Measurements from ENCODE around the gene ZNF688. TPM values are rescaled to one million over a fixed set of nuclear protein-coding genes. Genes with fewer than 3 reads are reported as not detected.
"Not testable (repeated sequence)": the region's sequence is repeated elsewhere in the genome, so short reads cannot be mapped to it uniquely, and the experiment has no call there.

ZNF688 gene
- total RNA-seq, 2 experiments from 2014 or later = 14.5 to 14.7 TPM

DNA sequence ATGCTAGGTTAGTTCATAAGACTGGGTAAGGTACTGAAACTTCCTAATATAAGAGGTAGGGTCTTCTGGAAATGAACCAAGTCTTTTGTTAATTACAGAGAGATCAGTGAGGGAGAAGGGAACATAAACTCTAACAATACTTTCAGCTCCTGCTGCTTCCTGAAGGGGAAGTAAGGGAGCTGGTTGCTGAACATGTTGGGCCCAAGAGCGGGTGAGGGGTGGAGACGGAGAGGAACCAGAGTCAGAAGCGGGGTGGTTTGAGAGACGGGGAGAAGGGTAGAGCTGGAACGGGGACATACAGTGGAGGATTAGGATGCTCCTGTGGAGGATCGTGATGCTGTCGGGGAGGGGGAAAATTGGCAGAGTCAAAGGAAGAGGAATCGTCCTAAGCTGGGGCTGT is 25.4 kb downstream of the ZNF688 start:
- CTCF ChIA-PET = no interaction called here

DNA sequence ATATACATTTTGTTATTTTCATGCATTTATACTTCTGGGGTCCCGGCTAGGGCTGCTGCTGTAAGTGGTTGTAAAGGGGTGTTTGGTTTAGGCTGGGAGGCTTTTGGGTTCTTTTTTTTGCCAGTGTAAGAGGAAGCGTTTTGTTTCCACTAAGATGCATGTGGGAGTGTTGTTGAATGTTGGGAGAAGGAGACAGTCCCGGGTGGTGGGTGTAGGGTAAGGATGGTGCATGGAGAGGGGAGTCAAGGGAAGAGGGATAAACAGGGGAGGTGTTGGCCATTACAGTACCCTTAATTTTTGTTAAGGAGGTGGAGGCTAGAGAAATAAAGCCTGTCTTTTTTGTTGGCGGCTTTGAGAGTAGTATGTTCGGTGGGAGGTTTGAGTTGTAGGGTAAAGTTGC is 28.4 kb downstream of the ZNF688 start:
- H3K27ac Mint-ChIP-seq = no peak overlapping the region
- ATAC-seq (no peak), DNase-seq (no peak)
- no peaks in the 10 kb centered on the region for H3K9me3 Mint-ChIP-seq (ENCODE audit: low read depth)
- H3K36me3 Mint-ChIP-seq = no peaks in the 10 kb centered on the region
- H3K27me3 Mint-ChIP-seq = no peaks in the 10 kb centered on the region
- no peak overlapping the region for H3K4me3 Mint-ChIP-seq
- H3K4me1 Mint-ChIP-seq = peaks cover 3% of the 10 kb centered on the region
- CTCF ChIA-PET = interaction anchor here (1.8 kb wide), 1 partner anchor 15 kb away, joined by 3 read pairs; the partner anchor contains the start of gene ZNF764

More for the DNA sequence above, 25.4 kb downstream of the ZNF688 start:
- Mint-ChIP-seq H3K27ac (no peak overlapping the region), H3K9me3 (ENCODE audit: low read depth) (no peaks in the 10 kb centered on the region), H3K36me3 (no peaks in the 10 kb centered on the region), H3K27me3 (no peaks in the 10 kb centered on the region), H3K4me3 (no peak overlapping the region), H3K4me1 (peaks cover 12% of the 10 kb centered on the region)
- DNase-seq (no peak), ATAC-seq (no peak)

DNA sequence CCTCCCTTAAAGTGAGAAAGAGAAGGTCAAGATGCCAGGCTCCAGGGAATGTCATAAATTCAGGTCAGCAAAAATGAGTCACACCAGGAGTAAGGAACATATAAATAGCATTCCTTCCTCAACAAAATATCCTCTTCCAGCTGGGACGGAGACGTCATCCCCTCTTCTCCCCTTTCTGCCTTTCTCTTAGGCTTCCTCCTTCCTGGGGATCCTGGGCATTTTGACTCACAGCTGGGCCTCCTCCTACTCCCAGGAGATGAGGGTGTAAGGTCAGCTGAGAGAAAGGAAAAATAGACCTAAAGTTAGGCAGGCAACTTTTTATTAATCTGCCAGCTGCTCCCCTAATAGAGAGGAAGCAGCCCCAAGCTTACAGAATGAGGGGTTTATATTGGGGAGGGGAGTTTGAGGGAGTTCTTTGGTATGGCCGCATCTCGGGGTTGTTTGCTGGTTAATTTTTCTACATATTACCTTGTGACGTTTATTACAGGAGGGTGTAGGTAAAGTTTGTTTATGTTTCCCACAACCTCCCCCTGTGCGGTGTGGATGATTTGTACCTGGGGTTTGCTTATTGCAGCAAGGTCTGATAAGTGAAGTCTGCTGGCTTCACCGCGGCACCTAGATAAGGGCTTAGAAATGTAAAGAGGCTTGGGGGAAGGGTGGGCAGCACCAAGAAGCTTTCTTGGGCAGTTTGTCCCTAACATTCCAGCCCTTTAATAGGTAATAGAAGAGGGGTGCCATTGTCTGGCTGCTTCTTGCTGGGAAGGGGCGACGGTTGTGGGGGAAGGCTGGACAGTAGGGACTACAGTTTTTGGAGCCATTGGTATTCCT is 29.8 kb downstream of the ZNF688 start:
- H3K36me3 Mint-ChIP-seq = peaks cover 9% of the 10 kb centered on the region
- no peak for ATAC-seq
- peaks cover 12% of the 10 kb centered on the region for H3K4me1 Mint-ChIP-seq
- no peaks in the 10 kb centered on the region for H3K27me3 Mint-ChIP-seq
- no peak overlapping the region for H3K27ac Mint-ChIP-seq
- no peak overlapping the region for H3K4me3 Mint-ChIP-seq
- CTCF ChIA-PET = no interaction called here
- DNase-seq = no peak
- H3K9me3 Mint-ChIP-seq (ENCODE audit: low read depth) = no peaks in the 10 kb centered on the region

DNA sequence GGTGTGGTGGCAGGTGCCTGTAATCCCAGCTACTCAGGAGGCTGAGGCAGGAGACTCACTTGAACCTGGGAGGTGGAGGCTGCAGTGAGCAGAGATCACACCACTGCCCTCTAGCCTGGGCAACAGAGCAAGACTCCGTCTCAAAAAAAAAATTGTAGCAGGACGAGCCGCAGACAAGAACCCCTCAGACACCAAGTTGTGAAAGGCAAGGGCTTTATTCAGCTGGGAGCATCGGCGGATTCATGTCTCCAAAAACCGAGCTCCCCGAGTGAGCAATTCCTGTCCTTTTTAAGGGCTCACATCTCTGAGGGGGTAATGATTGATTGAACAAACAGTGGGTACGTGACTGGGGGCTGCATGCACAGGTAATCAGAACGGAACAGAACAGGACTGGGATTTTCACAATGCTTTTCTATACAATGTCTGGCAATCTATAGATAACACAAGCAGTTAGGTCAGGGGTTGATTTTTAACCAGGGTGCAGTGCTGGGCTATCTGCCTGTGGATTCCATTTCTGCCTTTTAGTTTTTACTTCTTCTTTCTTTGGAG is 30.5 kb downstream of the ZNF688 start:
- ATAC-seq; DNase-seq; CTCF ChIA-PET; H3K27me3 Mint-ChIP-seq; H3K27ac Mint-ChIP-seq; H3K9me3 Mint-ChIP-seq (ENCODE audit: low read depth); H3K4me3 Mint-ChIP-seq: not testable (repeated sequence)
- H3K4me1 Mint-ChIP-seq = peaks cover 19% of the 10 kb centered on the region
- peaks cover 12% of the 10 kb centered on the region for H3K36me3 Mint-ChIP-seq

DNA sequence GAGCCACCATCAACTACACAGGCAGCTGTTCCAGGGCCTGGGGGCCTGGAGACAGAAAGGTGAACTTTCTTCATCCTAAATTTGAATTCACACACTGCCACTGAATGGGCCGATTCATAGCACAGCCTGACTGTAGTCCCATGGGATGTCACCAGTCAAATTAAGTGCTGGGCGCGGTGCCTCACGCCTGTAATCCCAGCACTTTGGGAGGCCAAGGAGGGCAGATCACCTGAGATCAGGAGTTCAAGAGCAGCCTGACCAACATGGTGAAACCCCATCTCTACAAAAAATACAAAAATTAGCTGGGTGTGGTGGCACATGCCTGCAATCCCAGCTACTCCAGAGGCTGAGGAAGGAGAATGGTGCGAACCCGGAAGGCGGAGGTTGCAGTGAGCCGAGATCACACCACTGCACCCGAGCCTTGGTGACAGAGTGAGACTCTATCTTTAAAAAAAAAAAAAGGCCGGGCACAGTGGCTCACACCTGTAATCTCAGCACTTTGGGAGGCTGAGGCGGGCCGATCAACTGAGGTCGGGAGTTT is 31.5 kb downstream of the ZNF688 start:
- CTCF ChIA-PET = not testable (repeated sequence)

DNA sequence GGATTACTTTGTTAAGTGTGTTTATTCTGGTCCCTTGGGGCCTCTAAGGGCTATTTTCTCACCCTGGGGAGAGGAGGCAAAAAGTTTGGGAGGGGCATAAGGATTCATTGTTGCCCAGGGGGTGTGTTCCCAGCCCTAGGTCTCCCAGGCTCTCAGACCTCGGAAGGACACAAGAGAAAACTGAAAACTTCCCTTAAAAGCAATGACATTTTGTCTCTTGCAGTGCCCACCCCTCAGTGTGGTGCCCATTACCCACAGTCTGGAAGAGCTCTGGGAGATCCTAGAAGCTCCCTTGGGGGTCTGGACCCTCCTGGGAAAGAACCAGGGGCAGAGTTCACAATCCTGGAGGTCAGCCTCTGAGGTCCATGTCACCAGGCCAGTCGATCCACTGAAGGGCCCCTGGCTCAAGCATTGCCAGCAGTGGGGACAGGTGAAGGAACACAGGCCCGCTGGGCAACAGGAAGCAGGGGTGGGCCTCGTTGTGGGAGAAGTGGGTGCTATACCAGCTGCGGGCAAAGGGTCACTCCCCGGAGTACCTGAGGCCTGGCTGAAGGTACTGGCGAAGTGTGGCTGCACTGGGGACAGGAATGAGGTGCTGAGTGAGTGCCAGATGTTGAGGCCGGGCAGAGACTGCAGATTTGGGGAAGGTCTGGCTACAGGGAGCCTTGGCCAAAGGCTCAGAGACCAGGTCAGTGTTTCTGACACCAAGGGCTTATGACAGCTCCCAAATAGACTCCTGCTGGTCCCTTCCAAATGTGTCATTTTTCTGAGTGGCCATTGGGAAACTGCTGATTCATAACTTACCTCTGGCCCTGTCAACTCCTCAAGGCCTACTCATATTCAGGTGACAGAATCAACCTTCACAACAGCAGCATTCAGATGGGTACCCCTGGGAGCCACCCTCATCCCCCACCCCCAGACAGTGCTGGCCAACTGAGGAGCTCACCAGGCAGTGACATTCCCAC is 32.2 kb downstream of the ZNF688 start:
- peaks cover 12% of the 10 kb centered on the region for H3K36me3 Mint-ChIP-seq

More for the DNA sequence above, 31.5 kb downstream of the ZNF688 start:
- peaks cover 24% of the 10 kb centered on the region for H3K4me1 Mint-ChIP-seq
- not testable (repeated sequence) for H3K27me3 Mint-ChIP-seq; H3K4me3 Mint-ChIP-seq; DNase-seq; H3K27ac Mint-ChIP-seq; H3K9me3 Mint-ChIP-seq (ENCODE audit: low read depth); ATAC-seq
- peaks cover 12% of the 10 kb centered on the region for H3K36me3 Mint-ChIP-seq

DNA sequence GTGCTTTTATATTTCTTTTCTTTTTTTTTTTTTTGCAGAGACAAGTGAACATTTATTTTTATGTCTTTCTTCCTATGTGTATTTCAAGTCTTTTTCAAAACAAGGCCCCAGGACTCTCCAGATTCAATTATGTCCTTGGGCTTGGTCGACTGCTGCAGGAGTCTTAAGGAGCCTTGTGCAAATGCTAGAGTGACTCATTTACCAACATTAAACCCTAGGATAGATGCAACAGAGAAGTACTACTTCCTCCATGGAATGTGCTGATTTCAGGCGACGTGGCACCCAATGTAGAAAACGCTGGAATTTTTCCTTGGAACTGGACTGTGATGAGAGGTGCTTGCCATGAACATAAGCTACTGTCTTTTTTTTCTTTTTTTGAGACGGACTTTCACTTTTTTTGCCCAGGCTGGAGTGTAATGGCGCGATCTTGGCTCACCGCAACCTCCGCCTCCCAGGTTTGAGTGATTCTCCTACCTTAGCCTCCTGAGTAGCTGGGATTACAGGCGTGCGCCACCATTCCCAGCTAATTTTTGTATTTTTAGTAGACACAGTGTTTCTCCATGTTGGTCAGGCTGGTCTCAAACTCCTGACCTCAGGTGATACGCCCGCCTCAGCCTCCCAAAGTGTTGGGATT is 35.0 kb downstream of the ZNF688 start:
- peak overlapping the region; percentile 96 for H3K27ac Mint-ChIP-seq
- not testable (repeated sequence) for H3K27me3 Mint-ChIP-seq; DNase-seq; ATAC-seq; H3K9me3 Mint-ChIP-seq (ENCODE audit: low read depth)
- peaks cover 15% of the 10 kb centered on the region for H3K36me3 Mint-ChIP-seq
- CTCF ChIA-PET = interaction anchor here (0.7 to 4.3 kb wide), 18 partner anchors 8 to 118 kb away, joined by 3 to 60 read pairs (median 9); partner anchors contain the start of genes DCTPP1, ZNF689, ZNF764 and ZNF785
- peak overlapping the region; percentile 82 for H3K4me3 Mint-ChIP-seq
- peaks cover 30% of the 10 kb centered on the region for H3K4me1 Mint-ChIP-seq

More for the DNA sequence above, 32.2 kb downstream of the ZNF688 start:
- no peaks in the 10 kb centered on the region for H3K27me3 Mint-ChIP-seq
- CTCF ChIA-PET = no interaction called here
- H3K4me1 Mint-ChIP-seq = peaks cover 24% of the 10 kb centered on the region
- no peak overlapping the region for H3K4me3 Mint-ChIP-seq
- no peak overlapping the region for H3K27ac Mint-ChIP-seq
- DNase-seq (no peak), ATAC-seq (no peak)
- H3K9me3 Mint-ChIP-seq (ENCODE audit: low read depth) = no peaks in the 10 kb centered on the region

DNA sequence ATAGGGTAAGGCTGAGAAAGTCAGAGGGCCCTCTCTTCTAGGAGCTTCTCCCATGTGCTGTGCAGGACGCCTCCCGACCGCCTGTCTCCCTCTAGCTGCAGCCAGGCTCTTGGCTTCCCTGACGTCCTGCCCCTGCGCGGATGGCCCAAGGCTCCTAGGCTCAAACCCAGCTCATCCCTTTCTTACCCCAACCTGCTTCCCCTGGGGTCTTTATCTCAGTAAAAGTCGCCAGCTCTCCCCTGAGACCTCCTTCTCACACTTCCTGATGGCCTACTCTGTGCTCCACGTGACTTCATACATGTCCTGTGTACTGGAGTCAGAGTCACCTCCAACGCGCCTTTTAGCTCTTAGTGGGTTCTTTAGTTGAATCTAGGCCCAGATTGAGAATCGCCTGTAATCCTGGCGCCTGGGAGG is 35.7 kb downstream of the ZNF688 start:
- CTCF ChIA-PET = interaction anchor here (0.6 to 4.3 kb wide), 41 partner anchors 8 to 406 kb away, joined by 3 to 60 read pairs (median 5); partner anchors contain the start of genes DCTPP1, ITGAL, PRR14 and ZNF688
- Mint-ChIP-seq H3K36me3 (peaks cover 20% of the 10 kb centered on the region), H3K27ac (peak overlapping the region; percentile 96)

DNA sequence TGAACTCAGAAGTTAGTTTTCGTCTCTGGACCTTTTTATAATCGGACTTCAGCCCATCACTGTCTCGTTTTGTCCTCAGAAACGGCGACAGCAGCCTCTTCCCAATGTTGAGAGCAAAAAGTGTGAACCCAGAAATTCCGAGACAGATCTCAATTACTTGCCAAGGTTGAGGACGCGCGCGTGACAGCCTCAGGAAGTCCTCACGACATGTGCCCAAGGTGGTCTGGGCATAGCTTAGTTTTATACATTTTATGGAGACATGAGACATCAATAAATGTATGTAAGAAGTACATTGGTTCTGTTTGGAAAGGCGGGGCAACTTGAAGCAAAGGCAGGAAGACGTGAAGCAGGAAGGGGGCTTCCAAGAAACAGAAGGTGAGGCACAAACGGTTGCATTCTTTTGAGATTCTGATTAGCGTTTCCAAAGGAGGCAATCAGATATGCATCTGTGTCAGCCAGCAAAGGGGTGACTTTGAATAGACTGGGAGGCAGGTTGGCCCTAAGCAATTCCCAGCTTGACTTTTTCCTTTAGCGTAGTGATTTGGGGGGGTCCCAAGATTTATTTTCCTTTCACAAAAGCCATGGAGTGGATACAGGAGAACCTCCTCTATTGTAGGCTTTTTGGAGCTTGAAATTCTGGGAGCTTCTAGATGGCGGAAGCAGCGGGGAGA is 36.3 kb downstream of the ZNF688 start:
- peak; percentile 25 for ATAC-seq
- H3K4me3 Mint-ChIP-seq = peak overlapping the region; percentile 82
- DNase-seq = no peak
- H3K27ac Mint-ChIP-seq = peak overlapping the region; percentile 96
- H3K36me3 Mint-ChIP-seq = peaks cover 22% of the 10 kb centered on the region
- CTCF ChIA-PET = interaction anchor here (0.6 to 4.3 kb wide), 43 partner anchors 8 to 407 kb away, joined by 3 to 60 read pairs (median 5); partner anchors contain the start of genes DCTPP1, ITGAL, PRR14 and ZNF688
- peaks cover 30% of the 10 kb centered on the region for H3K4me1 Mint-ChIP-seq
- no peaks in the 10 kb centered on the region for H3K27me3 Mint-ChIP-seq
- no peaks in the 10 kb centered on the region for H3K9me3 Mint-ChIP-seq (ENCODE audit: low read depth)

More for the DNA sequence above, 35.7 kb downstream of the ZNF688 start:
- Mint-ChIP-seq H3K9me3 (ENCODE audit: low read depth) (no peaks in the 10 kb centered on the region), H3K4me3 (peak overlapping the region; percentile 82), H3K27me3 (no peaks in the 10 kb centered on the region), H3K4me1 (peaks cover 30% of the 10 kb centered on the region)
- ATAC-seq = peak; percentile 66
- DNase-seq = peak; percentile 80

DNA sequence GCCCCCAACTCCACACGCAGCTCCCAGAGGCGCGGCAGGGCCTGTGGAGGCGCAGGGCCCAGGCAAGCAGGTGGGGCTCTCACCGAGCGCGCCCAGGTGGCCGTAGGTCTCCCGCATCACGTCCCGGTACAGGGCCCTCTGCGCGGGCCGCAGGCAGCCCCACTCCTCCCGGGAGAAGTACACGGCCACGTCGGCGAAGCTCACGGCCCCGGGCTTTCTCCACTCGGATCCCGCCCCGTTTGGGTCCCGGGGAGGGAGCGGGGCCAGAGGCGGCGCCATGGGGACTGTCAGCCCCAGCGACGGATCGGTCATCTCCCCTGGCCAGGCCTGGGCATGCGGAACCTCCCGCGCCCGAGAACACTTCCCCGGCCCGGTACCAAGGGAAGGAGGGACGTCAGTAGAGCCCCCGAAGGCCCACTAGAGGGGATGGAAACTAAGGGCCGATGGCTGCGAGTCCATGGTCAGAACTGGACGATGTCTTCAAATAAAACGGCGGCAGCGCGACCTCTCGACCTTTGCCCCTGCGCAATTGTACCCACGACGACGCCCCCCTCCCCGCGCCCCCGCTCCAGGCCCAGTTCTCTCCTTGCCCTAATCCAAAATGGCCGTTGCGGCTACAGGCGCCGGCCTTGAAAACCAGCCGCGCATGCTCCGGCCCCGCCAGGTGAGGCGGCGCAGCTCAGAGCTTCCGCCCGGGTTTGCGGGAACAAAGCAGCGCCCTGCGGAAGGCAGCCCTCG is 37.0 kb downstream of the ZNF688 start, which contains the start of gene ZNF747:
TSS of gene ZNF747 (minus strand) at position 491 of the 738 bp plus-strand sequence. CDS start at position 312, 179 bp downstream.
- CTCF ChIA-PET = interaction anchor here (0.6 to 4.3 kb wide), 26 partner anchors 15 to 408 kb away, joined by 3 to 60 read pairs (median 8); partner anchors contain the start of genes DCTPP1, ITGAL, ZNF688 and ZNF689
- Mint-ChIP-seq H3K27ac (peak within 1 kb of the TSS; percentile 96), H3K36me3 (peaks cover 22% of the 10 kb centered on the region), H3K4me3 (peak within 1 kb of the TSS; percentile 82), H3K9me3 (ENCODE audit: low read depth) (no peaks in the 10 kb centered on the region), H3K27me3 (no peaks in the 10 kb centered on the region), H3K4me1 (peaks cover 30% of the 10 kb centered on the region)
- peak; percentile 94 for DNase-seq
- ATAC-seq = peak; percentile 86

DNA sequence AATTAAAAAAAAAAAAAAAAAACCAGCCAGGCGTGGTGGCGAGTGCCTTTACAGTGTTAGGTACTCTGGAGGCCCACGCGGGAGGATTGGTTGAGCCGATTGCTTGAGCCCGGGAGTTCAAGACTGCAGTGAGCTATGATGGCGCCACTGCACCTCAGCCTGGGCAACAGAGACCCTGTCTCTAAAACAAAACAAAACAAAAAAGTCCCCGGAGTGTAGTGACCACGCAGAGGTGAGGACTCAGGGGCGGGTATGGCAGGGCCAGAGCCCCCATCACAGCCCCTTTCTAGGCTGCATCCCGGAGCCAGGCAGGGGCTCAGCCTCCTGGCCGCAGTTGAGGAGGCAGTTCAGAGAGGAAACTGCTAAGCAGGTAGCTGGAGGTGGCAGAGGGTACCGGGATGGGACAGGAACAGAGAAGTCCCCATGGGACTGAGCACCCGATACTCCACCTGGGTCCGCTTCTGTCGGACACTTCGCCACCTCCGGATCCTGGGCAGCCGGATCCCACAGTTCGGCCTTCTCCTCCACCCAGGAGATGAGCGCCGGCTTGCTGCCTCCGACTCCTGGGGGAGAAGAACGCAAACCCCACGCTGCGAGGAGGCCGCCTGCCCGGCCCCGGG is 37.7 kb downstream of the ZNF688 start:
- DNase-seq = peak; percentile 54
- H3K36me3 Mint-ChIP-seq = peaks cover 22% of the 10 kb centered on the region
- H3K4me1 Mint-ChIP-seq = peaks cover 30% of the 10 kb centered on the region
- no peaks in the 10 kb centered on the region for H3K9me3 Mint-ChIP-seq (ENCODE audit: low read depth)
- peak overlapping the region; percentile 96 for H3K27ac Mint-ChIP-seq
- peak overlapping the region; percentile 82 for H3K4me3 Mint-ChIP-seq
- no peaks in the 10 kb centered on the region for H3K27me3 Mint-ChIP-seq
- CTCF ChIA-PET = interaction anchor here (1.2 to 4.3 kb wide), 9 partner anchors 20 to 408 kb away, joined by 3 to 60 read pairs (median 14); partner anchors contain the start of genes DCTPP1, ZNF688 and ZNF764
- peak; percentile 5 for ATAC-seq
